IMR-90 (cell line): ENCODE data around the gene FUS. TPM values are rescaled to one million over a fixed set of nuclear protein-coding genes. Genes with fewer than 3 reads are reported as not detected.
"Not testable (repeated sequence)": the region's sequence is repeated elsewhere in the genome, so short reads cannot be mapped to it uniquely, and the experiment has no call there.

ENCODE experiments used
- ATAC-seq: fragments of 200-7000 bp; cut with Tn5 transposase; 2 replicates; pipeline ENCODE4 v1.9.1; 2020; ENCODE audit warnings: low read depth, mild to moderate bottlenecking, moderate library complexity
- BruUV-seq: library from RNA; stranded (reverse); fragments of 400-500 nt; replicated peaks from 2 replicates; lab custom pipeline; 2021; lab: Mats Ljungman, UMichigan
- CTCF ChIA-PET: fragments of 300-600 bp; formaldehyde crosslinking; extraction: SDS; loops from one replicate; lab custom pipeline; 2021; ENCODE audit warnings: antibody characterized with exemption; lab: Yijun Ruan, JAX
- POLR2A ChIA-PET: fragments of 300-600 bp; sonication (Branson Sonifier 250); formaldehyde crosslinking; loops from one replicate; lab custom pipeline; 2022; ENCODE audit warnings: antibody characterized with exemption; ENCODE audit not compliant: unreplicated experiment; lab: Charles Lee
- DNase-seq: peaks from one replicate; pipeline ENCODE4 v3.0.0; 2013
- H2AFZ ChIP-seq: replicated peaks from 2 replicates; pipeline ENCODE3; 2013; ENCODE audit warnings: low read length, mild to moderate bottlenecking; ENCODE audit not compliant: poor library complexity
- H2AK5ac ChIP-seq: 2 replicates; pipeline ENCODE4 v1.6.1; 2013; ENCODE audit warnings: low read depth, low read length, inconsistent platforms
- H2AK9ac ChIP-seq: replicated peaks from 2 replicates; pipeline ENCODE3; 2013; ENCODE audit warnings: mild to moderate bottlenecking, low read depth, low read length, moderate library complexity; ENCODE audit not compliant: poor library complexity
- H2BK120ac ChIP-seq: 2 replicates; pipeline ENCODE4 v1.6.1; 2013; ENCODE audit warnings: low read depth, low read length, inconsistent platforms
- H2BK15ac ChIP-seq: 3 replicates; pipeline ENCODE4 v1.6.1; 2013; ENCODE audit warnings: low read depth, low read length, inconsistent platforms
- H2BK20ac ChIP-seq: 2 replicates; pipeline ENCODE4 v1.6.1; 2013; ENCODE audit warnings: low read depth, mild to moderate bottlenecking, inconsistent platforms, low read length, moderate library complexity
- H2BK5ac ChIP-seq: 2 replicates; pipeline ENCODE4 v1.6.1; 2013; ENCODE audit warnings: mild to moderate bottlenecking, low read depth, low read length, inconsistent platforms; ENCODE audit not compliant: poor library complexity, severe bottlenecking
- H3K14ac ChIP-seq: replicated peaks from 2 replicates; pipeline ENCODE4 v1.6.1; 2013; ENCODE audit warnings: low read depth, low read length, inconsistent platforms
- H3K18ac ChIP-seq: 2 replicates; pipeline ENCODE4 v1.6.1; 2013; ENCODE audit warnings: low read depth, low read length, control low read depth
- H3K23ac ChIP-seq: 2 replicates; pipeline ENCODE4 v1.6.1; 2013; ENCODE audit warnings: low read depth, low read length, inconsistent platforms
- H3K27ac ChIP-seq: 2 replicates; pipeline ENCODE4 v1.5.1; 2013; ENCODE audit warnings: mild to moderate bottlenecking, control low read depth, low read length; ENCODE audit not compliant: insufficient read depth
- H3K27me3 ChIP-seq: 2 replicates; pipeline ENCODE4 v1.6.1; 2013; ENCODE audit warnings: low read length; ENCODE audit not compliant: control insufficient read depth, insufficient read depth
- H3K36me3 ChIP-seq: 2 replicates; pipeline ENCODE4 v1.6.1; 2013; ENCODE audit warnings: low read length, mixed read lengths; ENCODE audit not compliant: control insufficient read depth, insufficient read depth
- H3K4ac ChIP-seq: 2 replicates; pipeline ENCODE4 v1.6.1; 2013; ENCODE audit warnings: low read depth, low read length, inconsistent platforms
- H3K4me1 ChIP-seq: 2 replicates; pipeline ENCODE4 v1.6.1; 2013; ENCODE audit warnings: low read length, mixed read lengths; ENCODE audit not compliant: control insufficient read depth, insufficient read depth
- H3K4me2 ChIP-seq: 2 replicates; pipeline ENCODE4 v1.6.1; 2013; ENCODE audit warnings: low read depth, mild to moderate bottlenecking, control low read depth, low read length, moderate library complexity
- H3K4me3 ChIP-seq: 2 replicates; pipeline ENCODE4 v1.5.1; 2013; ENCODE audit warnings: low read depth, mild to moderate bottlenecking, control low read depth, low read length, moderate library complexity; ENCODE audit not compliant: insufficient read depth
- H3K56ac ChIP-seq: 2 replicates; pipeline ENCODE4 v1.6.1; 2013; ENCODE audit warnings: low read length, inconsistent platforms; ENCODE audit not compliant: insufficient read depth; ENCODE audit errors: extremely low read depth
- H3K79me1 ChIP-seq, 2 experiments: 2 replicates each; pipeline ENCODE4 v1.6.1; 2013; ENCODE audit warnings: low read length in 2 of 2, inconsistent platforms in 1 of 2, low read depth in 1 of 2
- H3K9ac ChIP-seq: 2 replicates; pipeline ENCODE4 v1.6.1; 2013; ENCODE audit warnings: low read depth, low read length, control low read depth
- H3K9me1 ChIP-seq: 2 replicates; pipeline ENCODE4 v1.6.1; 2013; ENCODE audit warnings: low read length, inconsistent platforms; ENCODE audit not compliant: insufficient read depth
- H3K9me3 ChIP-seq: 2 replicates; pipeline ENCODE4 v1.6.1; 2013; ENCODE audit warnings: low read length; ENCODE audit not compliant: control insufficient read depth, insufficient read depth
- H4K20me1 ChIP-seq: 2 replicates; pipeline ENCODE4 v1.6.1; 2013; ENCODE audit warnings: low read length, inconsistent platforms; ENCODE audit not compliant: insufficient read depth
- H4K5ac ChIP-seq: 2 replicates; pipeline ENCODE4 v1.6.1; 2013; ENCODE audit warnings: mild to moderate bottlenecking, low read depth, low read length, control low read depth
- H4K8ac ChIP-seq, 2 experiments: 2 replicates each; pipeline ENCODE4 v1.6.1; 2013; ENCODE audit warnings: low read depth in 2 of 2, low read length in 2 of 2, control low read depth in 1 of 2, inconsistent platforms in 1 of 2
- H4K91ac ChIP-seq: 2 replicates; pipeline ENCODE4 v1.6.1; 2013; ENCODE audit warnings: low read depth, low read length, inconsistent platforms; ENCODE audit not compliant: insufficient read depth
- MXI1 ChIP-seq: IDR thresholded peaks from 2 replicates; pipeline ENCODE4 v1.6.1; 2012; ENCODE audit warnings: low read depth, mild to moderate bottlenecking, low read length, moderate library complexity, borderline replicate concordance
- POLR2A ChIP-seq: IDR thresholded peaks from 2 replicates; pipeline ENCODE4 v1.6.1; 2012; ENCODE audit warnings: mild to moderate bottlenecking, low read depth, low read length
- RAD21 ChIP-seq: IDR thresholded peaks from 2 replicates; pipeline ENCODE4 v1.6.1; 2012; ENCODE audit warnings: low read length, improper control_type of control experiment
- RCOR1 ChIP-seq: IDR thresholded peaks from 2 replicates; pipeline ENCODE4 v1.6.1; 2012; ENCODE audit warnings: mild to moderate bottlenecking, low read length, improper control_type of control experiment; ENCODE audit not compliant: insufficient replicate concordance
- SMC3 ChIP-seq: fragments of 150-350 bp; IDR thresholded peaks from 2 replicates; pipeline ENCODE4 v1.6.1; 2016; ENCODE audit warnings: low read depth, mild to moderate bottlenecking, antibody characterized with exemption, low read length, moderate library complexity
- USF2 ChIP-seq: fragments of 150-350 bp; IDR thresholded peaks from 2 replicates; pipeline ENCODE4 v1.6.1; 2017; ENCODE audit warnings: mild to moderate bottlenecking, antibody characterized with exemption, low read length, low read depth
- WGBS, 2 experiments: methylation state at CpG; one replicate each; pipeline versions ENCODE4 v1.1.5 to v1.1.7; 2013; ENCODE audit warnings: missing lambda C conversion rate in 2 of 2; ENCODE audit not compliant: insufficient read length in 1 of 2; ENCODE audit errors: extremely low coverage in 2 of 2; 5-methylcytosine and 5-hydroxymethylcytosine counted together
- dilution Hi-C: fragments of 300-500 bp; cut with HindIII; formaldehyde crosslinking; loops from one replicate; pipeline ENCODE4 v1.14.3; 2018; ENCODE audit warnings: low sequenced_read_pairs; ENCODE audit not compliant: unreplicated experiment
- in situ Hi-C: fragments of 300-500 bp; cut with MboI; formaldehyde crosslinking; loops from 3 replicates; pipeline ENCODE4 v1.14.3; 2019; ENCODE audit warnings: low sequenced_read_pairs, inconsistent platforms, mixed read lengths
- intact Hi-C: fragments of 100-400 bp; cut with micrococcal nuclease; formaldehyde crosslinking; loops from 2 replicates; pipeline ENCODE4 v1.10.0; 2022
- polyA plus RNA-seq, 3 experiments: library from polyadenylated mRNA; depleted of rRNA; stranded (reverse); fragments of >200 nt; gene quantifications; 2 replicates each; pipeline ENCODE4 v1.2.3, GENCODE V29; 2012; ENCODE audit warnings: low replicate concordance in 1 of 3
- total RNA-seq: library from RNA; depleted of rRNA; stranded (reverse); fragments of >200 nt; gene quantifications from 2 replicates; pipeline ENCODE4 v1.2.3, GENCODE V29; 2012

Gene FUS
- total and polyA plus RNA-seq, 2 of the 4 experiments (the other 2 are of a cell fraction), result 42.8 to 340 TPM

DNA sequence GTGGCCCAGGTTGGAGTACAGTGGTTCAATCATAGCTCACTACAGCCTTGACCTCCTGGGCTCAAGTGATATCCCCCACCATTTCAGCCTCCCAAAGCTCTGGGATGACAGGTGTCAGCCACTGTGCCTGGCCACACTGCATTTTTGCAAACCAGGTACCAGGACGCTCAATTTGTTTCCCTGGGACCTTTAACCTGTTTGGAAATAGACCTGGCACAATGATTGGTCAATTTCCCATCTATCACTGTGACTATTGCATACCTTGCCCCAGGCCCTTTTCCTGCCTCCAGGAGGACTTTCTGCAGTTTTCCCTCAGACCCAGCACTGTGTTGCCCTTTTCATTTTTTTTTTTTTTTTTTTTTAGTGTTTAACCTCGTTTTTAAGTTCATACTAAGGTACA lies 11.1 kb upstream of the FUS start:
- Histone ChIP-seq H3K27me3 (no peaks in the 10 kb centered on the region), H3K9me3 (no peaks in the 10 kb centered on the region), H2AK5ac (no peak overlapping the region), H3K36me3 (no peaks in the 10 kb centered on the region), H4K20me1 (no peaks in the 10 kb centered on the region), H3K18ac (no peak overlapping the region), H2BK120ac (no peak overlapping the region), H3K9ac (no peak overlapping the region), H2BK5ac (no peak overlapping the region), H3K27ac (no peak overlapping the region), H3K4me3 (no peak overlapping the region), H3K23ac (no peak overlapping the region), H2AK9ac (no peak overlapping the region), H2BK15ac (no peak overlapping the region), H2AFZ (no peak overlapping the region), H3K4ac (no peak overlapping the region), H4K5ac (no peak overlapping the region), H3K4me1 (no peaks in the 10 kb centered on the region), H3K14ac (no peak overlapping the region), H3K9me1 (no peaks in the 10 kb centered on the region), H3K79me1 (no peaks in the 10 kb centered on the region), H4K91ac (no peak overlapping the region), H4K8ac (no peak overlapping the region), H2BK20ac (no peak overlapping the region), H3K4me2 (no peak overlapping the region), H3K56ac (no peak overlapping the region)
- BruUV-seq, result no TSS peak
- ChIA-PET POLR2A (no interaction called here), CTCF (no interaction called here)
- no peak for DNase-seq
- intact Hi-C loops, result no loop called here
- dilution Hi-C loops, result no loop called here
- no CpG with 5 or more reads among the region's 2 CpGs for WGBS, 2 experiments
- no peak for TF ChIP-seq USF2
- no peak for TF ChIP-seq RAD21
- TF ChIP-seq MXI1, result no peak
- no peak for TF ChIP-seq POLR2A
- no peak for TF ChIP-seq SMC3
- no peak for TF ChIP-seq RCOR1
- no peak for ATAC-seq
- in situ Hi-C loops, result no loop called here

DNA sequence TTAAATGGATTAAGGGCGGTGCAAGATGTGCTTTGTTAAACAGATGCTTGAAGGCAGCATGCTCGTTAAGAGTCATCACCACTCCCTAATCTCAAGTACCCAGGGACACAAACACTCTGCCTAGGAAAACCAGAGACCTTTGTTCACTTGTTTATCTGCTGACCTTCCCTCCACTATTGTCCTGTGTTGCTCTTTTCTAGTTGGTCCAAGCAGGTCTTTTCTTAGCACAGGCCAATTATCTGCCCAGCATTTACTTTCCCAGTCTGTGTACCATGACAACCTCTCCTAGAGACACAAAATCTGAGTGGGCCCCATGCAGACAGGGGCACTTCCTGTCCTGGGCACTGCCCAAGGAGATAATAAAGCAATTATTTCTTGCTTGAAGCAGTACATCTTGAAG lies 9.9 kb upstream of the FUS start:
- H2AK9ac ChIP-seq, H3K27me3 ChIP-seq, H4K5ac ChIP-seq, H3K23ac ChIP-seq, POLR2A ChIA-PET, H3K27ac ChIP-seq, H3K14ac ChIP-seq, H3K18ac ChIP-seq, ATAC-seq, BruUV-seq, H3K4me2 ChIP-seq, H2AFZ ChIP-seq, H2BK5ac ChIP-seq, H3K9me1 ChIP-seq, H3K4me3 ChIP-seq, H4K8ac ChIP-seq, H3K9me3 ChIP-seq, intact Hi-C loops, H3K9ac ChIP-seq, H2AK5ac ChIP-seq, in situ Hi-C loops, dilution Hi-C loops, CTCF ChIA-PET, H3K4me1 ChIP-seq, H3K79me1 ChIP-seq, H2BK20ac ChIP-seq, DNase-seq, H3K36me3 ChIP-seq, H3K4ac ChIP-seq, H4K91ac ChIP-seq, H4K20me1 ChIP-seq, H3K56ac ChIP-seq, H2BK120ac ChIP-seq, H2BK15ac ChIP-seq: not testable (repeated sequence)
- no CpG with 5 or more reads among the region's 2 CpGs for WGBS, 2 experiments
